SK-N-SH (cell line): ENCODE data around the gene RAPGEF2. TPM values are rescaled to one million over a fixed set of nuclear protein-coding genes. Genes with fewer than 3 reads are reported as not detected.

Experiments
- CTCF ChIA-PET: fragments of 300-600, 350-600 bp; formaldehyde crosslinking; extraction: SDS; loops from one replicate; lab custom pipeline; 2021; lab: Yijun Ruan, JAX
- POLR2A ChIA-PET: fragments of 350-600 bp; sonication (Branson Sonifier 250); formaldehyde crosslinking; extraction: SDS; loops from one replicate; lab custom pipeline; 2020; ENCODE audit warnings: antibody characterized with exemption, inconsistent platforms; lab: Yijun Ruan, JAX
- DNase-seq: peaks from one replicate; pipeline ENCODE4 v3.0.0; 2012
- H2AFZ ChIP-seq: fragments of 200-600 bp; sonication (generic); 2 replicates; pipeline ENCODE4 v1.8.1; 2016; ENCODE audit warnings: antibody characterized with exemption, mild to moderate bottlenecking, low read depth
- H3F3A ChIP-seq: fragments of 200-600 bp; sonication (generic); replicated peaks from 2 replicates; pipeline ENCODE3; 2016; ENCODE audit warnings: antibody characterized with exemption, mild to moderate bottlenecking; ENCODE audit not compliant: insufficient read depth
- H3K27ac ChIP-seq, 2 experiments: fragments of 200-500 bp in 1 of 2; fragments of 200-600 bp in 1 of 2; sonication (Bioruptor generic) in 1 of 2; sonication (generic), shearing (Covaris generic) in 1 of 2; 2 replicates each; pipeline versions ENCODE4 v1.5.1 to v1.6.1; 2014 to 2016; ENCODE audit warnings: low read depth in 2 of 2, inconsistent platforms in 1 of 2, low read length in 1 of 2, mild to moderate bottlenecking in 1 of 2, mixed read lengths in 1 of 2
- H3K27me3 ChIP-seq: fragments of 200-600 bp; sonication (generic), shearing (Covaris generic); 2 replicates; pipeline ENCODE4 v1.6.1; 2016; ENCODE audit warnings: mixed run types; ENCODE audit not compliant: insufficient read depth
- H3K36me3 ChIP-seq, 2 experiments: fragments of 200-500 bp in 1 of 2; fragments of 200-600 bp in 1 of 2; sonication (Bioruptor generic) in 1 of 2; sonication (generic) in 1 of 2; replicated peaks in 1 of 2; 2 replicates each; pipeline versions ENCODE3 to v1.5.1; 2014 to 2016; ENCODE audit warnings: low read length in 1 of 2, mild to moderate bottlenecking in 1 of 2; ENCODE audit not compliant: insufficient read depth in 2 of 2, control insufficient read depth in 1 of 2
- H3K4me1 ChIP-seq, 2 experiments: fragments of 200-500 bp in 1 of 2; fragments of 200-600 bp in 1 of 2; sonication (Bioruptor generic) in 1 of 2; sonication (generic), shearing (Covaris generic) in 1 of 2; 2 replicates each; pipeline versions ENCODE4 v1.5.1 to v1.6.1; 2014 to 2016; ENCODE audit warnings: low read depth in 1 of 2, low read length in 1 of 2, mixed run types in 1 of 2; ENCODE audit not compliant: insufficient read depth in 2 of 2, control insufficient read depth in 1 of 2
- H3K4me2 ChIP-seq: fragments of 200-600 bp; sonication (generic), shearing (Covaris generic); 2 replicates; pipeline ENCODE4 v1.6.1; 2017; ENCODE audit warnings: mixed run types
- H3K4me3 ChIP-seq, 2 experiments: fragments of 200-500 bp in 1 of 2; fragments of 200-600 bp in 1 of 2; sonication (Bioruptor generic) in 1 of 2; sonication (generic), shearing (Covaris generic) in 1 of 2; 2 replicates each; pipeline versions ENCODE4 v1.5.1 to v1.8.1; 2014 to 2016; ENCODE audit warnings: low read depth in 2 of 2, inconsistent platforms in 1 of 2, low read length in 1 of 2, mild to moderate bottlenecking in 1 of 2, mixed read lengths in 1 of 2, moderate library complexity in 1 of 2
- H3K79me2 ChIP-seq: fragments of 200-600 bp; sonication (generic); 2 replicates; pipeline ENCODE4 v1.8.1; 2017; ENCODE audit warnings: mild to moderate bottlenecking; ENCODE audit not compliant: insufficient read depth
- H3K9ac ChIP-seq: fragments of 200-600 bp; sonication (generic); 2 replicates; pipeline ENCODE4 v1.6.1; 2017; ENCODE audit warnings: mixed run types
- H3K9me2 ChIP-seq: fragments of 200-600 bp; sonication (generic); 2 replicates; pipeline ENCODE4 v1.6.1; 2017; ENCODE audit warnings: mixed run types
- H3K9me3 ChIP-seq: fragments of 200-600 bp; sonication (generic); 2 replicates; pipeline ENCODE4 v1.6.1; 2017; ENCODE audit warnings: mixed run types, mild to moderate bottlenecking, moderate library complexity
- H4K20me1 ChIP-seq: fragments of 200-600 bp; sonication (generic); 2 replicates; pipeline ENCODE4 v1.6.1; 2017; ENCODE audit warnings: mild to moderate bottlenecking, mixed run types; ENCODE audit not compliant: insufficient read depth
- CHD2 ChIP-seq: fragments of 150-350 bp; IDR thresholded peaks from 2 replicates; pipeline ENCODE4 v1.6.1; 2018; ENCODE audit warnings: low read length; ENCODE audit not compliant: partially characterized antibody
- EP300 ChIP-seq, 2 experiments: IDR thresholded peaks; 2 replicates each; pipeline versions ENCODE4 v1.4.0 to v1.6.1; 2012; ENCODE audit warnings: borderline replicate concordance in 1 of 2, low read depth in 1 of 2, low read length in 1 of 2
- FOSL2 ChIP-seq: IDR thresholded peaks from 2 replicates; pipeline ENCODE4 v1.4.0; 2012; ENCODE audit warnings: low read depth, mild to moderate bottlenecking, moderate library complexity, borderline replicate concordance
- FOXM1 ChIP-seq: IDR thresholded peaks from 2 replicates; pipeline ENCODE4 v1.4.0; 2012; ENCODE audit warnings: low read depth, mild to moderate bottlenecking
- GABPA ChIP-seq: IDR thresholded peaks from 2 replicates; pipeline ENCODE4 v1.4.0; 2012; ENCODE audit warnings: low read depth, mild to moderate bottlenecking
- GATA2 ChIP-seq: sonication (generic); formaldehyde crosslinking; IDR thresholded peaks from 2 replicates; pipeline ENCODE4 v1.5.0; 2020; ENCODE audit warnings: mild to moderate bottlenecking, missing genetic modification reagents
- IRF3 ChIP-seq: fragments of 150-350 bp; IDR thresholded peaks from 2 replicates; pipeline ENCODE4 v1.6.1; 2016; ENCODE audit warnings: mild to moderate bottlenecking, low read depth, low read length
- JUND ChIP-seq: IDR thresholded peaks from 2 replicates; pipeline ENCODE4 v1.4.0; 2012
- MAX ChIP-seq: IDR thresholded peaks from 2 replicates; pipeline ENCODE4 v1.4.0; 2012; ENCODE audit warnings: low read depth
- MEF2A ChIP-seq: IDR thresholded peaks from 2 replicates; pipeline ENCODE4 v1.4.0; 2012; ENCODE audit warnings: low read depth, borderline replicate concordance
- PBX3 ChIP-seq: IDR thresholded peaks from 2 replicates; pipeline ENCODE4; 2012
- POLR2AphosphoS5 ChIP-seq: IDR thresholded peaks from 2 replicates; pipeline ENCODE4 v1.6.1; 2012; ENCODE audit warnings: low read depth, low read length
- RCOR1 ChIP-seq: fragments of 150-350 bp; IDR thresholded peaks from 2 replicates; pipeline ENCODE4 v1.6.1; 2017; ENCODE audit warnings: antibody characterized with exemption, low read length
- REST ChIP-seq: IDR thresholded peaks from 2 replicates; pipeline ENCODE4 v1.6.1; 2012; ENCODE audit warnings: mild to moderate bottlenecking, low read depth, low read length, moderate library complexity
- RFX5 ChIP-seq: IDR thresholded peaks from 2 replicates; pipeline ENCODE4 v1.6.1; 2012; ENCODE audit warnings: mild to moderate bottlenecking, improper control_type of control experiment, low read length
- RXRA ChIP-seq: IDR thresholded peaks from 2 replicates; pipeline ENCODE4 v1.4.0; 2012; ENCODE audit warnings: low read depth, mild to moderate bottlenecking, borderline replicate concordance
- SIN3A ChIP-seq: IDR thresholded peaks from 2 replicates; pipeline ENCODE4 v1.6.1; 2012; ENCODE audit warnings: low read depth, mild to moderate bottlenecking, low read length, moderate library complexity, borderline replicate concordance
- SMC3 ChIP-seq: IDR thresholded peaks from 2 replicates; pipeline ENCODE4 v1.6.1; 2012; ENCODE audit warnings: low read depth, low read length, improper control_type of control experiment
- TCF12 ChIP-seq: IDR thresholded peaks from 2 replicates; pipeline ENCODE4 v1.4.0; 2012
- TEAD4 ChIP-seq: IDR thresholded peaks from 2 replicates; pipeline ENCODE4 v1.4.0; 2012; ENCODE audit warnings: mild to moderate bottlenecking, borderline replicate concordance; ENCODE audit not compliant: insufficient read depth
- USF1 ChIP-seq: IDR thresholded peaks from 2 replicates; pipeline ENCODE4 v1.4.0; 2012; ENCODE audit warnings: low read depth, borderline replicate concordance
- WGBS: methylation state at CpG from one replicate; pipeline ENCODE4 v1.1.6; 2017; ENCODE audit warnings: low lambda C conversion rate; 5-methylcytosine and 5-hydroxymethylcytosine counted together
- polyA plus RNA-seq, 3 experiments: library from polyadenylated mRNA; depleted of rRNA; stranded (reverse); fragments of >200 nt; gene quantifications; 2 replicates each; pipeline ENCODE4 v1.2.3, GENCODE V29; 2012

The RAPGEF2 gene
- polyA plus RNA-seq, 1 of the 3 experiments (the other 2 are of a cell fraction) = 19.2 TPM

GRCh38 chr4:159281771-159282170, 178.9 kb downstream of the RAPGEF2 start:
- Histone ChIP-seq H3K4me3 (no peak overlapping the region), H3K79me2 (peaks cover 58% of the 10 kb centered on the region), H3K4me1 (peaks cover 0 to 32% of the 10 kb centered on the region in 2 experiments; a peak in 2 of 4 replicates), H2AFZ (no peak overlapping the region), H3F3A (peaks cover 6% of the 10 kb centered on the region), H3K9ac (no peak overlapping the region), H3K9me2 (no peaks in the 10 kb centered on the region), H3K9me3 (no peaks in the 10 kb centered on the region), H3K27ac (peak overlapping the region in 1 of 2 experiments; percentile 59; a peak in 1 of 4 replicates), H3K36me3 (peaks cover 0 to 5% of the 10 kb centered on the region in 2 experiments), H3K27me3 (no peaks in the 10 kb centered on the region), H4K20me1 (no peaks in the 10 kb centered on the region), H3K4me2 (no peak overlapping the region; the same call in 1 of the 2 replicates)
- TF ChIP-seq GATA2 (no peak), USF1 (no peak), TEAD4 (no peak), MAX (no peak), FOSL2 (peak; percentile 15; the same call in 1 of the 2 replicates), RXRA (no peak), MEF2A (no peak), SIN3A (no peak), FOXM1 (no peak), TCF12 (peak; percentile 46; the same call in 1 of the 2 replicates), IRF3 (no peak), RCOR1 (no peak), JUND (no peak), PBX3 (peak; percentile 73)
- 85% methylated on average over 2 of the region's 2 CpGs for WGBS
- no peak for DNase-seq
- ChIA-PET CTCF (interaction anchor here (0.7 to 1.1 kb wide), 2 partner anchors 78 to 424 kb away, joined by 3 to 6 read pairs; no protein-coding TSS in a partner anchor), POLR2A (no interaction called here)

- Histone ChIP-seq H3K4me3 (no peak overlapping the region), H3K27ac (peak overlapping the region in 1 of 2 experiments; percentile 59; a peak in 2 of 4 replicates), H4K20me1 (no peaks in the 10 kb centered on the region), H3K4me2 (peak overlapping the region; percentile 14; the same call in 1 of the 2 replicates), H3F3A (peaks cover 6% of the 10 kb centered on the region), H3K9ac (no peak overlapping the region), H2AFZ (no peak overlapping the region), H3K4me1 (peaks cover 0 to 32% of the 10 kb centered on the region in 2 experiments; a peak in 2 of 4 replicates), H3K27me3 (no peaks in the 10 kb centered on the region), H3K36me3 (peaks cover 0 to 5% of the 10 kb centered on the region in 2 experiments), H3K9me2 (no peaks in the 10 kb centered on the region), H3K79me2 (peaks cover 55% of the 10 kb centered on the region), H3K9me3 (no peaks in the 10 kb centered on the region)
- ChIA-PET CTCF (interaction anchor here (0.7 to 1.1 kb wide), 2 partner anchors 79 to 425 kb away, joined by 3 to 6 read pairs; no protein-coding TSS in a partner anchor), POLR2A (no interaction called here)
- 86% methylated on average over 5 of the region's 5 CpGs for WGBS
- DNase-seq = no peak
- no peak for TF ChIP-seq CHD2
- no peak for TF ChIP-seq RXRA
- TF ChIP-seq FOXM1 = no peak
- TF ChIP-seq RFX5 = no peak
- TF ChIP-seq GABPA = no peak
- no peak for TF ChIP-seq IRF3
- no peak for TF ChIP-seq SMC3
- TF ChIP-seq POLR2AphosphoS5 = no peak
- no peak for TF ChIP-seq EP300 (IDR thresholded peaks at IDR 0.05; ENCODE audit: borderline replicate concordance in 1 of 2, low read depth in 1 of 2, low read length in 1 of 2)
- no peak for TF ChIP-seq REST
These were observed 179.4 kb downstream of the RAPGEF2 start for GRCh38 chr4:159282329-159282728.
